K562 (cell line): ENCODE measurements around the gene TMEM154. TPM values are rescaled to one million over a fixed set of nuclear protein-coding genes. Genes with fewer than 3 reads are reported as not detected.

Source experiments
- ATAC-seq: fragments of 200-7000 bp; cut with Tn5 transposase; 3 replicates; pipeline ENCODE4 v1.9.1; 2020; ENCODE audit warnings: moderate library complexity
- BruUV-seq: library from RNA; stranded (reverse); fragments of 400-500 nt; replicated peaks from 2 replicates; lab custom pipeline; 2021; lab: Mats Ljungman, UMichigan
- CTCF ChIA-PET: fragments of 300-600 bp; formaldehyde crosslinking; extraction: SDS; loops from one replicate; lab custom pipeline; 2021; ENCODE audit warnings: low intra/inter-chr PET ratio; lab: Yijun Ruan, JAX
- POLR2A ChIA-PET: fragments of 300-600, 350-650 bp; sonication (Branson Sonifier 250); formaldehyde crosslinking; extraction: SDS; loops from one replicate; lab custom pipeline; 2021; ENCODE audit warnings: antibody characterized with exemption, inconsistent platforms; lab: Yijun Ruan, JAX
- DNase-seq, 4 experiments: peaks; one replicate each; pipeline versions ENCODE4 v3.0.0 to v3.0.0-alpha.2; 2011 to 2018; ENCODE audit warnings: low spot score in 3 of 4, mixed read lengths in 3 of 4; ENCODE audit errors: extremely low read depth in 1 of 4
- FAIRE-seq: peaks from 2 replicates; lab custom pipeline; 2011; peaks lifted over from hg19 to GRCh38; lab: Jason Lieb, UNC
- H2AFZ ChIP-seq: 2 replicates; pipeline ENCODE4 v1.6.0; 2011; ENCODE audit warnings: low read depth, low read length, control low read depth, inconsistent platforms
- H3K27ac ChIP-seq: fragments of 200-600 bp; 3 replicates; pipeline ENCODE4 v1.8.0; 2011; ENCODE audit warnings: low read depth, mild to moderate bottlenecking, control low read depth, inconsistent platforms, low read length, moderate library complexity, mixed read lengths; ENCODE audit errors: extremely low read depth
- H3K27me3 ChIP-seq, 2 experiments: fragments of 300-600 bp in 1 of 2; 2 replicates in 1 of 2; 3 replicates in 1 of 2; pipeline versions ENCODE4 v1.6.0 to v1.8.0; 2011; ENCODE audit warnings: inconsistent platforms in 2 of 2, low read length in 2 of 2, mild to moderate bottlenecking in 1 of 2, mixed read lengths in 1 of 2, moderate library complexity in 1 of 2; ENCODE audit not compliant: control insufficient read depth in 2 of 2, insufficient read depth in 2 of 2
- H3K36me3 ChIP-seq: fragments of 300-600 bp; 3 replicates; pipeline ENCODE4 v1.8.0; 2011; ENCODE audit warnings: mild to moderate bottlenecking, low read length, inconsistent platforms; ENCODE audit not compliant: control insufficient read depth, insufficient read depth
- H3K4me1 ChIP-seq, 2 experiments: fragments of 200-600 bp in 1 of 2; replicated peaks in 1 of 2; 2 replicates in 1 of 2; 3 replicates in 1 of 2; pipeline versions ENCODE4 v1.5.1 to v1.8.0; 2011; ENCODE audit warnings: inconsistent platforms in 2 of 2, low read length in 2 of 2, mild to moderate bottlenecking in 1 of 2, mixed read lengths in 1 of 2, moderate library complexity in 1 of 2; ENCODE audit not compliant: control insufficient read depth in 2 of 2, insufficient read depth in 2 of 2
- H3K4me2 ChIP-seq: 2 replicates; pipeline ENCODE4 v1.6.1; 2011; ENCODE audit warnings: low read length, control low read depth, inconsistent platforms, mixed read lengths; ENCODE audit not compliant: insufficient read depth
- H3K4me3 ChIP-seq: fragments of 200-600 bp; sonication (generic), shearing (Covaris generic); 2 replicates; pipeline ENCODE4 v1.5.1; 2016; ENCODE audit warnings: control low read depth, inconsistent platforms
- H3K79me2 ChIP-seq: fragments of 200-600 bp; 3 replicates; pipeline ENCODE4 v1.8.0; 2011; ENCODE audit warnings: low read length, inconsistent platforms; ENCODE audit not compliant: control insufficient read depth, insufficient read depth
- H3K9ac ChIP-seq, 2 experiments: 2 replicates each; pipeline versions ENCODE4 v1.6.0 to v1.6.1; 2011; ENCODE audit warnings: low read depth in 2 of 2, low read length in 2 of 2, control low read depth in 1 of 2, inconsistent platforms in 1 of 2, mild to moderate bottlenecking in 1 of 2, mixed read lengths in 1 of 2; ENCODE audit not compliant: insufficient read depth in 1 of 2
- H3K9me1 ChIP-seq: one replicate; pipeline ENCODE4 v1.6.0; 2011; ENCODE audit warnings: inconsistent platforms, mild to moderate bottlenecking, low read length, moderate library complexity; ENCODE audit not compliant: control insufficient read depth, insufficient read depth
- H3K9me3 ChIP-seq: replicated peaks from 2 replicates; pipeline ENCODE4 v1.5.1; 2011; ENCODE audit warnings: low read depth, low read length, inconsistent platforms; ENCODE audit not compliant: control insufficient read depth, insufficient read depth
- H4K20me1 ChIP-seq: replicated peaks from 2 replicates; pipeline ENCODE4 v1.6.1; 2011; ENCODE audit warnings: low read length, inconsistent platforms, mixed read lengths; ENCODE audit not compliant: control insufficient read depth, insufficient read depth
- CHAMP1 ChIP-seq: fragments of 450-650 bp; IDR thresholded peaks from 2 replicates; pipeline ENCODE4 v1.6.1; 2016; ENCODE audit warnings: mild to moderate bottlenecking
- ZBTB7A ChIP-seq: IDR thresholded peaks from 2 replicates; pipeline ENCODE4 v1.6.1; 2011; ENCODE audit warnings: low read depth, mild to moderate bottlenecking, low read length, moderate library complexity, borderline replicate concordance; ENCODE audit not compliant: control insufficient read depth
- WGBS: fragments of 100-300 bp; shearing (Covaris generic); methylation state at CpG from one replicate; pipeline ENCODE4 v1.1.6; 2016; ENCODE audit warnings: low coverage, mixed read lengths; ENCODE audit not compliant: insufficient coverage; ENCODE audit errors: missing lambda C conversion rate; 5-methylcytosine and 5-hydroxymethylcytosine counted together
- in situ Hi-C: fragments of 300-500 bp; cut with MboI; formaldehyde crosslinking; loops from 4 replicates; pipeline ENCODE4 v1.15.0; 2018; ENCODE audit warnings: inconsistent platforms, mixed read lengths
- intact Hi-C: fragments of 100-400 bp; cut with micrococcal nuclease; formaldehyde crosslinking; loops from 2 replicates; pipeline ENCODE4 v1.14.2; 2022
- polyA plus RNA-seq, 8 experiments: library from polyadenylated mRNA; depleted of rRNA in 4 of 8; stranded (reverse) in 5 of 8; unstranded in 3 of 8; fragments of >200 nt; fragmentation: Nextera tagmentation in 2 of 8; fragmentation: Illumina TruSeq in 1 of 8; extraction: Ambion mirVana in 2 of 8; extraction: Trizol in 1 of 8; gene quantifications; 2 replicates each; pipeline versions ENCODE4 v1.2.1 to v1.2.3, GENCODE V29; 2011 to 2014; ENCODE audit warnings: inconsistent platforms in 1 of 8, missing spikeins in 1 of 8
- total RNA-seq, 7 experiments: library from RNA; depleted of rRNA in 6 of 7; stranded (reverse); fragments of >200 nt in 6 of 7; fragmentation: Illumina TruSeq in 2 of 7; extraction: Trizol in 2 of 7; gene quantifications; 2 replicates each; pipeline versions ENCODE4 v1.2.1 to v1.2.3, GENCODE V29; 2011 to 2021; ENCODE audit warnings: low replicate concordance in 1 of 7

Gene TMEM154
- total and polyA plus RNA-seq, 9 of the 15 experiments (the other 6 are each of a cell fraction or from before 2014, with no cell fraction given): 0.13 to 1.8 (median 0.58) TPM

GRCh38 chr4:152598454-152598853 is 81.3 kb downstream of the TMEM154 start:
- no peak for DNase-seq
- Histone ChIP-seq H3K79me2 (no peaks in the 10 kb centered on the region), H4K20me1 (no peaks in the 10 kb centered on the region; the same call in 1 of the 2 replicates), H3K9me3 (no peaks in the 10 kb centered on the region), H3K27ac (no peak overlapping the region), H3K4me1 (no peaks in the 10 kb centered on the region), H3K36me3 (no peaks in the 10 kb centered on the region), H2AFZ (no peak overlapping the region), H3K4me2 (no peak overlapping the region), H3K9me1 (no peaks in the 10 kb centered on the region), H3K27me3 (peaks cover 7 to 34% of the 10 kb centered on the region in 2 experiments; a peak in 3 of 5 replicates), H3K4me3 (no peak overlapping the region), H3K9ac (no peak overlapping the region)
- no peak for FAIRE-seq
- 0% methylated on average over 2 of the region's 2 CpGs for WGBS
- ATAC-seq: no peak
- POLR2A ChIA-PET: interaction anchor here (1.0 kb wide), 1 partner anchor 12 kb away, joined by 3 read pairs; no protein-coding TSS in a partner anchor
- in situ Hi-C loops: no loop called here
- intact Hi-C loops: no loop called here
- TF ChIP-seq ZBTB7A (no peak), CHAMP1 (no peak)
- CTCF ChIA-PET: no interaction called here
- no TSS peak for BruUV-seq
